Measurements from ENCODE around the gene KLHL36.

KLHL36 gene

GRCh38 chr16:84648595-84649510 is 542 bp downstream of the KLHL36 start:
- DNase-seq (ENCODE audit: low spot score) = peak; percentile 12

- no peak for DNase-seq (ENCODE audit: low spot score)
These were observed 1.2 kb downstream of the KLHL36 start for GRCh38 chr16:84649511-84649861.

- DNase-seq (ENCODE audit: low spot score) = peak; percentile 89
These were observed 2.0 kb downstream of the KLHL36 start for GRCh38 chr16:84650062-84650991.

GRCh38 chr16:84652566-84652965 is 4.3 kb downstream of the KLHL36 start:
- DNase-seq (ENCODE audit: low spot score) = no peak

GRCh38 chr16:84654238-84654637 is 5.9 kb downstream of the KLHL36 start:
- DNase-seq (ENCODE audit: low spot score) = no peak

GRCh38 chr16:84654998-84655397 is 6.7 kb downstream of the KLHL36 start:
- peak; percentile 40 for DNase-seq (ENCODE audit: low spot score)

GRCh38 chr16:84656649-84657048 is 8.3 kb downstream of the KLHL36 start:
- no peak for DNase-seq (ENCODE audit: low spot score)

- no peak for DNase-seq (ENCODE audit: low spot score)
These were observed 9.0 kb downstream of the KLHL36 start for GRCh38 chr16:84657229-84657837.

GRCh38 chr16:84658690-84659089 is 10.4 kb downstream of the KLHL36 start:
- no peak for DNase-seq (ENCODE audit: low spot score)

GRCh38 chr16:84659656-84660300 is 11.5 kb downstream of the KLHL36 start:
- no peak for DNase-seq (ENCODE audit: low spot score)

- peak; percentile 10 for DNase-seq (ENCODE audit: low spot score)
These were observed 12.7 kb downstream of the KLHL36 start for GRCh38 chr16:84660973-84661372.

- no peak for DNase-seq (ENCODE audit: low spot score)
These were observed 13.2 kb downstream of the KLHL36 start for GRCh38 chr16:84661418-84662060.

- no peak for DNase-seq (ENCODE audit: low spot score)
These were observed 14.2 kb downstream of the KLHL36 start for GRCh38 chr16:84662471-84662870.

- DNase-seq (ENCODE audit: low spot score) = no peak
These were observed 15.3 kb downstream of the KLHL36 start for GRCh38 chr16:84663433-84664101.

- no peak for DNase-seq (ENCODE audit: low spot score)
These were observed 17.0 kb downstream of the KLHL36 start for GRCh38 chr16:84665359-84665758.

GRCh38 chr16:84665843-84666242 is 17.5 kb downstream of the KLHL36 start:
- DNase-seq (ENCODE audit: low spot score) = no peak

- no peak for DNase-seq (ENCODE audit: low spot score)
These were observed 19.4 kb downstream of the KLHL36 start for GRCh38 chr16:84667600-84668309.

GRCh38 chr16:84670063-84670462 is 21.8 kb downstream of the KLHL36 start:
- DNase-seq (ENCODE audit: low spot score) = no peak

GRCh38 chr16:84672276-84673202 is 24.2 kb downstream of the KLHL36 start:
- DNase-seq (ENCODE audit: low spot score) = peak; percentile 90

Measured in AG08395 (cell line).